Measurements from ENCODE around the gene EXOG.

EXOG gene

DNA sequence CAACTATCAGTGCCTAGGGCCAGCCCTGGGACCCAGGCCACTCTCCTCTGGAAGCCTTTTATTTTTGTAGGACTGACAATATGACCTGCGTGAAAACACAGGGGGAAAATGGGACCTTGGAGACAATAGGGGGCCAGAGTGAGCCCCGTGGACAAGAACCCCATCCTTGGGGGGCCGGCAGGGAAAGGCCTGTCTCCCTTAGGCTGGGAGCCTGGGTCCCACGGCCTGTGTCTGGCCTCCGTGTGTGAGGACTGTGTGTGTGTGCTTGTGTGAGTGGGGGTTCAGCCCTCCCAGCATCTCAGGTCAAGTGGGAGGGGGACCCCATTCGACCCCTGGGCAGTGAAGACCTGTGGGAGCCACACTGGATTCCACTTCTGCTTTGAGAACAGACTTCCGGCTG lies 53.3 kb downstream of the EXOG start:
- TF ChIP-seq, protein P1, sequence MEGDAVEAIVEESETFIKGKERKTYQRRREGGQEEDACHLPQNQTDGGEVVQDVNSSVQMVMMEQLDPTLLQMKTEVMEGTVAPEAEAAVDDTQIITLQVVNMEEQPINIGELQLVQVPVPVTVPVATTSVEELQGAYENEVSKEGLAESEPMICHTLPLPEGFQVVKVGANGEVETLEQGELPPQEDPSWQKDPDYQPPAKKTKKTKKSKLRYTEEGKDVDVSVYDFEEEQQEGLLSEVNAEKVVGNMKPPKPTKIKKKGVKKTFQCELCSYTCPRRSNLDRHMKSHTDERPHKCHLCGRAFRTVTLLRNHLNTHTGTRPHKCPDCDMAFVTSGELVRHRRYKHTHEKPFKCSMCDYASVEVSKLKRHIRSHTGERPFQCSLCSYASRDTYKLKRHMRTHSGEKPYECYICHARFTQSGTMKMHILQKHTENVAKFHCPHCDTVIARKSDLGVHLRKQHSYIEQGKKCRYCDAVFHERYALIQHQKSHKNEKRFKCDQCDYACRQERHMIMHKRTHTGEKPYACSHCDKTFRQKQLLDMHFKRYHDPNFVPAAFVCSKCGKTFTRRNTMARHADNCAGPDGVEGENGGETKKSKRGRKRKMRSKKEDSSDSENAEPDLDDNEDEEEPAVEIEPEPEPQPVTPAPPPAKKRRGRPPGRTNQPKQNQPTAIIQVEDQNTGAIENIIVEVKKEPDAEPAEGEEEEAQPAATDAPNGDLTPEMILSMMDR (IDR thresholded peaks at IDR 0.05; ENCODE audit: low read depth, low read length) = no peak
- no peaks in the 10 kb centered on the region for H3K9me3 ChIP-seq
- H3K27me3 ChIP-seq = no peaks in the 10 kb centered on the region
- no peaks in the 10 kb centered on the region for H3K36me3 ChIP-seq
- no peak overlapping the region for H3K4me3 ChIP-seq (ENCODE audit: low read depth, low read length)
- H3K4me1 ChIP-seq = no peaks in the 10 kb centered on the region
- DNase-seq = no peak

DNA sequence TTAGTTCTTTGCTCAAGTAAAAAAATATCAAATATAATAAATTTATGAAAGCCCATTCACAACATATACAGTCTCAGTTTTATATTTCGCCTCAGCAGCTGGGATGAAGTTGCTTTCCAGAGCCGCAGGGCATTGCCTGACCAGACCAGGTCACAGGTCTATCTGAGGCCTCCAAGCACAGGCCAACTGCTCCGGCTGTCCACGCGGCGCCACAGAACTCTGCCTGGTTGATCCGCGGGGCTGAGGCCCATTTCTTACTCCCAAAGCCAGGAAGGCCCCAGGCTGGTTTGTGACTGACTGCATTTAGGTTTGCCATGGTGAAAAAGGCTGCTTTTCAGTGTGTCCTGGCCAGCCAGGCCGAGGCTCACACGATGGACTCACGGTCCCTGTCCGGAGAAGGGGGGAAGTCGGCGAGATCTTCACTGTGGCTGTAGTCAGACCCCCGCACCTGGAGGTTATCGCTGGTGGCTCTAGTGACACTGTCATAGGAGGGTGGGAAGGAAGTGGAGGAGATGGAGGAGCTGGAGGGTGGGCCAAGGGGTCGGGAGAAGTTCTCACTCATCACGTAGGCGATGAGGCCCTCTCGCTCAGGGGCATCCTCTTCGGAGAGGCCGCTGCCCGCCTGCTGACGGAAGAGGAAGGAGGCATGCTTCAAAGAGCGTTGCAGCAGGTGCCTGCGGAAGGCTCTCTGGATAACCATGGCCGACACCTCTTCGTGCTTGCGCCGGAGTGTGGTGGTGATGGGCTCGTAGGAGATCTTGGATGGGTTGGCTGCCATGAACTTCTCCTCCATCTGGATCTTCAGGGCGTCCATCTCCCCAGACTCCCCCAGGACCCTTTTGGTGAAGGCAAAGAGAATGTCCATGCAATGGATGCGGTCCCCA lies 54.1 kb downstream of the EXOG start:
- no peaks in the 10 kb centered on the region for H3K27me3 ChIP-seq
- no peak overlapping the region for H3K4me3 ChIP-seq (ENCODE audit: low read depth, low read length)
- H3K4me1 ChIP-seq = no peaks in the 10 kb centered on the region
- TF ChIP-seq, protein P1 (IDR thresholded peaks at IDR 0.05; ENCODE audit: low read depth, low read length) = no peak
- H3K36me3 ChIP-seq = no peaks in the 10 kb centered on the region
- DNase-seq = no peak
- H3K9me3 ChIP-seq = no peaks in the 10 kb centered on the region

DNA sequence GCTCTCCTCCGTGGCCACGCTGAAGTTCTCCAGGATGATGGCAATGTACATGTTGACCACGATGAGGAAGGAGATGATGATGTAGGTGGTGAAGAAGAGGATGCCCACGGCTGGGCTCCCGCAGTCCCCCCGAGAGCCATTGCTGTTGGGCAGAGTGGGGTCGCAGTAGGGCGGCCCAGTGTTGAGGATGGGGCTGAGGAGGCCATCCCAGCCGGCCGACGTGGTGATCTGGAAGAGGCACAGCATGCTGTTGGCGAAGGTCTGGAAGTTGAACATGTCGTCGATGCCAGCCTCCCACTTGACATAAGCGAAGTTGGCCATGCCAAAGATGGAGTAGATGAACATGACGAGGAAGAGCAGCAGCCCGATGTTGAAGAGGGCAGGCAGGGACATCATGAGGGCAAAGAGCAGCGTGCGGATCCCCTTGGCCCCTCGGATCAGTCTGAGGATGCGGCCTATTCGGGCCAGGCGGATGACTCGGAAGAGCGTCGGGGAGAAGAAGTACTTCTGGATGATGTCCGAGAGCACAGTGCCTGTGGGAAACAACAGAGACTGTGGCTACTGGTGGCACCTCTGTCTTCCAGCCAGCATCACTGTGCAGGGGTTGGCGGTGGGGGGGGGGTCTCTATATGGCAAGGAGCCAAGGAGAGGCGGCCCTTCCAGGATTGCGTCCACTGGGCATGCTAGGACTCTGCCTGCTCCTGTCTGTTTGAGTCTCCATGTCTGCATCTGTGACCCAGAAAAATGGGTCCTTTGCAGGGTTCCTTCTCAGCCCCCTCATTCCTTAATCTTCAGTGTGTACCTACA lies 55.1 kb downstream of the EXOG start:
- DNase-seq = no peak
- no peaks in the 10 kb centered on the region for H3K36me3 ChIP-seq
- TF ChIP-seq, protein P1 (IDR thresholded peaks at IDR 0.05; ENCODE audit: low read depth, low read length) = no peak
- H3K4me1 ChIP-seq = no peaks in the 10 kb centered on the region
- H3K9me3 ChIP-seq = no peaks in the 10 kb centered on the region
- H3K4me3 ChIP-seq (ENCODE audit: low read depth, low read length) = no peak overlapping the region
- no peaks in the 10 kb centered on the region for H3K27me3 ChIP-seq

DNA sequence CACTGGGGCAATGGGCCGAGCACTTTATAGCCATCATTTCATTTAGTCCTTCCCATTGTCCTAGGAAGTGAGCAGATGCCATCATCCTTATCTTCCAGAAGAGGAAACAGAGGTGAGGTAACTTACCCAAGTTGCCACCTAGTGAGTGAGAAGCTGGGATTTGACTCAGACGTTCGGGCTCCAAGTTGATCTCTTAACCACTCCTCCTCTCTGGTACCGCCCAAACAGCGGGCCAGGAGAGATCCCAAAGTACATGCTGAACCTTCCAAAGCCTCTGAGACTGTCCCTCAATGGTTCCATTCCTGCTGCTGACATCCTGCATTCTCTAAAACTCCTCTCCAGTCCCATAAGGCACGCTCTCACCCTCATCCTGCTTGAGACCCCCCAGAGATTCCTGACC lies 56.2 kb downstream of the EXOG start:
- no peaks in the 10 kb centered on the region for H3K27me3 ChIP-seq
- H3K9me3 ChIP-seq = no peaks in the 10 kb centered on the region
- no peaks in the 10 kb centered on the region for H3K4me1 ChIP-seq
- TF ChIP-seq, protein P1 (IDR thresholded peaks at IDR 0.05; ENCODE audit: low read depth, low read length) = no peak
- no peak for DNase-seq
- H3K36me3 ChIP-seq = no peaks in the 10 kb centered on the region
- no peak overlapping the region for H3K4me3 ChIP-seq (ENCODE audit: low read depth, low read length)

DNA sequence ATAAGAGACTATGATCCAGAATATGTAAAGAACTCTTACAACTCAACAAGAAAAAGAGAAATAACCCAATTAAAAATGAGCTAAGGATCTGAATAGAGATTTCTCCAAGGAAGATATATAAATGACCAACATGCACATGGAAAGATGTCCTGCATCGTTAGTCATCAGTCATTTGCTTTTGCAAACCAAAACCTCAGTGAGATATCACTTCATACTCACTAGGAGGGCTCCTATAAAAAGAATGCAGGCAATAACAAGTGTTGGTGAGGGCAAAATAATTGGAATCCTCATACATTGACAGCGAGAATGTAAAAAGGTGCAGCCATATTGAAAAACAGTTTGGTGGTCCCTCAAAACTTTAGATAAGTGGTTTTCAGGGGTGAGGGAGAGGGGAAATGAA lies 56.9 kb downstream of the EXOG start:
- TF ChIP-seq, protein P1 (IDR thresholded peaks at IDR 0.05; ENCODE audit: low read depth, low read length) = no peak
- Histone ChIP-seq H3K9me3 (no peaks in the 10 kb centered on the region), H3K27me3 (no peaks in the 10 kb centered on the region)

More for the DNA sequence above, 56.9 kb downstream of the EXOG start:
- Histone ChIP-seq H3K4me1 (no peaks in the 10 kb centered on the region), H3K36me3 (no peaks in the 10 kb centered on the region), H3K4me3 (ENCODE audit: low read depth, low read length) (no peak overlapping the region)
- no peak for DNase-seq

Data from BE2C (cell line).